ENCODE results near the gene KLHDC4.
"Not testable (repeated sequence)": the region's sequence is repeated elsewhere in the genome, so short reads cannot be mapped to it uniquely, and the experiment has no call there.

The KLHDC4 gene

GRCh38 chr16:87726577-87726976 is 39.2 kb downstream of the KLHDC4 start:
- H3K4me1 ChIP-seq (ENCODE audit: control insufficient read depth, insufficient read depth, low read depth, low read length) = peaks cover 28% of the 10 kb centered on the region
- not testable (repeated sequence) for H2BK15ac ChIP-seq (ENCODE audit: low read depth, poor library complexity, severe bottlenecking); H2BK5ac ChIP-seq (ENCODE audit: low read depth, low read length, poor library complexity, severe bottlenecking); H2AK5ac ChIP-seq (ENCODE audit: low read length, severe bottlenecking); H4K91ac ChIP-seq (ENCODE audit: low read length); H2BK12ac ChIP-seq (ENCODE audit: low read length in 2 of 2); H3K4ac ChIP-seq (ENCODE audit: low read depth in 1 of 2, low read length in 2 of 2); H3K27ac ChIP-seq (ENCODE audit: low read length, poor library complexity, severe bottlenecking); H3K9me3 ChIP-seq (ENCODE audit: control insufficient read depth, low read length); H3K4me3 ChIP-seq (ENCODE audit: insufficient read depth in 1 of 2, low read depth in 1 of 2, low read length in 2 of 2); H3K27me3 ChIP-seq (ENCODE audit: control insufficient read depth in 1 of 2, insufficient read depth in 1 of 2, low read length in 2 of 2); H3K23ac ChIP-seq (ENCODE audit: low read length in 2 of 2); H3K18ac ChIP-seq (ENCODE audit: low read depth in 1 of 2, low read length in 2 of 2); H2AFZ ChIP-seq (ENCODE audit: low read depth, low read length); DNase-seq; H2BK120ac ChIP-seq (ENCODE audit: low read depth, low read length); H3K4me2 ChIP-seq (ENCODE audit: low read length, poor library complexity, severe bottlenecking); H4K8ac ChIP-seq (ENCODE audit: low read length); H3K9ac ChIP-seq (ENCODE audit: low read length); H3K14ac ChIP-seq (ENCODE audit: low read length in 2 of 2)
- peaks cover 18% of the 10 kb centered on the region for H3K79me1 ChIP-seq (replicated peaks; ENCODE audit: low read length, poor library complexity, severe bottlenecking)
- 97% methylated on average over 29 of the region's 40 CpGs for WGBS
- H3K36me3 ChIP-seq (ENCODE audit: control insufficient read depth in 1 of 2, insufficient read depth in 2 of 2, low read depth in 1 of 2, low read length in 2 of 2) = peaks cover 24 to 46% of the 10 kb centered on the region in 2 experiments

GRCh38 chr16:87725596-87726235 is 40.1 kb downstream of the KLHDC4 start:
- Histone ChIP-seq H3K27ac (ENCODE audit: low read length, poor library complexity, severe bottlenecking) (no peak overlapping the region), H3K23ac (ENCODE audit: low read length in 2 of 2) (no peak overlapping the region), H3K4me3 (ENCODE audit: insufficient read depth in 1 of 2, low read depth in 1 of 2, low read length in 2 of 2) (no peak overlapping the region), H3K27me3 (ENCODE audit: control insufficient read depth in 1 of 2, insufficient read depth in 1 of 2, low read length in 2 of 2) (no peaks in the 10 kb centered on the region), H3K4me2 (ENCODE audit: low read length, poor library complexity, severe bottlenecking) (no peak overlapping the region), H3K14ac (ENCODE audit: low read length in 2 of 2) (no peak overlapping the region), H2BK15ac (ENCODE audit: low read depth, poor library complexity, severe bottlenecking) (no peak overlapping the region), H2AFZ (ENCODE audit: low read depth, low read length) (no peak overlapping the region), H2AK5ac (ENCODE audit: low read length, severe bottlenecking) (no peak overlapping the region), H3K79me1 (replicated peaks; ENCODE audit: low read length, poor library complexity, severe bottlenecking) (peaks cover 19% of the 10 kb centered on the region), H2BK5ac (ENCODE audit: low read depth, low read length, poor library complexity, severe bottlenecking) (no peak overlapping the region), H3K4ac (ENCODE audit: low read depth in 1 of 2, low read length in 2 of 2) (no peak overlapping the region), H3K36me3 (ENCODE audit: control insufficient read depth in 1 of 2, insufficient read depth in 2 of 2, low read depth in 1 of 2, low read length in 2 of 2) (peaks cover 22 to 46% of the 10 kb centered on the region in 2 experiments), H3K4me1 (ENCODE audit: control insufficient read depth, insufficient read depth, low read depth, low read length) (peaks cover 31% of the 10 kb centered on the region), H2BK12ac (ENCODE audit: low read length in 2 of 2) (no peak overlapping the region), H3K9ac (ENCODE audit: low read length) (no peak overlapping the region), H4K8ac (ENCODE audit: low read length) (no peak overlapping the region), H4K91ac (ENCODE audit: low read length) (no peak overlapping the region), H2BK120ac (ENCODE audit: low read depth, low read length) (no peak overlapping the region), H3K9me3 (ENCODE audit: control insufficient read depth, low read length) (no peaks in the 10 kb centered on the region), H3K18ac (ENCODE audit: low read depth in 1 of 2, low read length in 2 of 2) (no peak overlapping the region)
- peak; percentile 21 for DNase-seq
- 87% methylated on average over 16 of the region's 28 CpGs for WGBS

GRCh38 chr16:87724490-87725291 is 41.1 kb downstream of the KLHDC4 start:
- H4K8ac ChIP-seq (ENCODE audit: low read length) = no peak overlapping the region
- H3K9ac ChIP-seq (ENCODE audit: low read length) = no peak overlapping the region
- WGBS = 94% methylated on average over 19 of the region's 19 CpGs
- no peaks in the 10 kb centered on the region for H3K9me3 ChIP-seq (ENCODE audit: control insufficient read depth, low read length)
- H2BK15ac ChIP-seq (ENCODE audit: low read depth, poor library complexity, severe bottlenecking) = no peak overlapping the region
- no peak for DNase-seq
- no peak overlapping the region for H3K4me2 ChIP-seq (ENCODE audit: low read length, poor library complexity, severe bottlenecking)
- no peaks in the 10 kb centered on the region for H3K27me3 ChIP-seq (ENCODE audit: control insufficient read depth in 1 of 2, insufficient read depth in 1 of 2, low read length in 2 of 2)
- H3K14ac ChIP-seq (ENCODE audit: low read length in 2 of 2) = no peak overlapping the region
- H3K79me1 ChIP-seq (replicated peaks; ENCODE audit: low read length, poor library complexity, severe bottlenecking) = peaks cover 29% of the 10 kb centered on the region
- H3K27ac ChIP-seq (ENCODE audit: low read length, poor library complexity, severe bottlenecking) = no peak overlapping the region
- no peak overlapping the region for H3K23ac ChIP-seq (ENCODE audit: low read length in 2 of 2)
- H2BK12ac ChIP-seq (ENCODE audit: low read length in 2 of 2) = no peak overlapping the region
- peaks cover 15 to 51% of the 10 kb centered on the region in 2 experiments for H3K36me3 ChIP-seq (ENCODE audit: control insufficient read depth in 1 of 2, insufficient read depth in 2 of 2, low read depth in 1 of 2, low read length in 2 of 2)
- no peak overlapping the region for H4K91ac ChIP-seq (ENCODE audit: low read length)
- no peak overlapping the region for H3K18ac ChIP-seq (ENCODE audit: low read depth in 1 of 2, low read length in 2 of 2)
- H3K4ac ChIP-seq (ENCODE audit: low read depth in 1 of 2, low read length in 2 of 2) = no peak overlapping the region
- H2AK5ac ChIP-seq (ENCODE audit: low read length, severe bottlenecking) = no peak overlapping the region
- H2AFZ ChIP-seq (ENCODE audit: low read depth, low read length) = no peak overlapping the region
- no peak overlapping the region for H2BK120ac ChIP-seq (ENCODE audit: low read depth, low read length)
- no peak overlapping the region for H3K4me3 ChIP-seq (ENCODE audit: insufficient read depth in 1 of 2, low read depth in 1 of 2, low read length in 2 of 2)
- H3K4me1 ChIP-seq (ENCODE audit: control insufficient read depth, insufficient read depth, low read depth, low read length) = peaks cover 38% of the 10 kb centered on the region
- H2BK5ac ChIP-seq (ENCODE audit: low read depth, low read length, poor library complexity, severe bottlenecking) = no peak overlapping the region

- Histone ChIP-seq H2AK5ac (ENCODE audit: low read length, severe bottlenecking) (no peak overlapping the region), H4K91ac (ENCODE audit: low read length) (no peak overlapping the region), H3K27me3 (ENCODE audit: control insufficient read depth in 1 of 2, insufficient read depth in 1 of 2, low read length in 2 of 2) (no peaks in the 10 kb centered on the region), H3K9ac (ENCODE audit: low read length) (no peak overlapping the region), H2BK120ac (ENCODE audit: low read depth, low read length) (no peak overlapping the region), H2BK15ac (ENCODE audit: low read depth, poor library complexity, severe bottlenecking) (no peak overlapping the region), H4K8ac (ENCODE audit: low read length) (no peak overlapping the region), H3K9me3 (ENCODE audit: control insufficient read depth, low read length) (no peaks in the 10 kb centered on the region), H3K14ac (ENCODE audit: low read length in 2 of 2) (no peak overlapping the region), H2BK12ac (ENCODE audit: low read length in 2 of 2) (no peak overlapping the region), H3K23ac (ENCODE audit: low read length in 2 of 2) (no peak overlapping the region), H3K4me1 (ENCODE audit: control insufficient read depth, insufficient read depth, low read depth, low read length) (peaks cover 40% of the 10 kb centered on the region), H3K18ac (ENCODE audit: low read depth in 1 of 2, low read length in 2 of 2) (no peak overlapping the region), H2AFZ (ENCODE audit: low read depth, low read length) (no peak overlapping the region), H2BK5ac (ENCODE audit: low read depth, low read length, poor library complexity, severe bottlenecking) (no peak overlapping the region), H3K4ac (ENCODE audit: low read depth in 1 of 2, low read length in 2 of 2) (no peak overlapping the region), H3K36me3 (ENCODE audit: control insufficient read depth in 1 of 2, insufficient read depth in 2 of 2, low read depth in 1 of 2, low read length in 2 of 2) (peaks cover 7 to 45% of the 10 kb centered on the region in 2 experiments), H3K4me3 (ENCODE audit: insufficient read depth in 1 of 2, low read depth in 1 of 2, low read length in 2 of 2) (no peak overlapping the region), H3K4me2 (ENCODE audit: low read length, poor library complexity, severe bottlenecking) (no peak overlapping the region), H3K27ac (ENCODE audit: low read length, poor library complexity, severe bottlenecking) (peak overlapping the region; percentile 18), H3K79me1 (replicated peaks; ENCODE audit: low read length, poor library complexity, severe bottlenecking) (peaks cover 29% of the 10 kb centered on the region)
- WGBS = 88% methylated on average over 12 of the region's 12 CpGs
- DNase-seq = peak; percentile 37
These were observed 42.6 kb downstream of the KLHDC4 start for GRCh38 chr16:87723226-87723623.
